ENCODE data around the gene RAD51B.

DNA sequence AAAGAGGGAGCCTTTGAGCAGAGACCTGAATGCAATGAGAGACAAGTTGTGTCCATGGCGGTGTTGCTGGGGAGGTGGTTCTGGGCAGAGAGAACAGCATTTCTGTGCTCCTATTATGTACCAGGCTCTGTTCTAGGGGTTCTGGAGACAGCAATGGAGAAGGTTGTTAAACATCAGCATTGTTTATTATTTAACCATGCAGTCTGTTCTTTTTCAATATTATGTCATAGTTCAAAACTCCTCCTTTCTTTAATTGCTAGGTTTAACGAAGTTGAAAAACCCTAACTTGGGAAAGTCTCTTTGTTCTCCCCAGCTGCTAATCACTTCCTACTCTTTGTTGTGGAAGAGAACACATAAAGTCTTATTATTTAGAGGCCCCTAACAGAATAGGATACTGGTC lies 279.3 kb downstream of the RAD51B start:
- TF ChIP-seq, protein P1, sequence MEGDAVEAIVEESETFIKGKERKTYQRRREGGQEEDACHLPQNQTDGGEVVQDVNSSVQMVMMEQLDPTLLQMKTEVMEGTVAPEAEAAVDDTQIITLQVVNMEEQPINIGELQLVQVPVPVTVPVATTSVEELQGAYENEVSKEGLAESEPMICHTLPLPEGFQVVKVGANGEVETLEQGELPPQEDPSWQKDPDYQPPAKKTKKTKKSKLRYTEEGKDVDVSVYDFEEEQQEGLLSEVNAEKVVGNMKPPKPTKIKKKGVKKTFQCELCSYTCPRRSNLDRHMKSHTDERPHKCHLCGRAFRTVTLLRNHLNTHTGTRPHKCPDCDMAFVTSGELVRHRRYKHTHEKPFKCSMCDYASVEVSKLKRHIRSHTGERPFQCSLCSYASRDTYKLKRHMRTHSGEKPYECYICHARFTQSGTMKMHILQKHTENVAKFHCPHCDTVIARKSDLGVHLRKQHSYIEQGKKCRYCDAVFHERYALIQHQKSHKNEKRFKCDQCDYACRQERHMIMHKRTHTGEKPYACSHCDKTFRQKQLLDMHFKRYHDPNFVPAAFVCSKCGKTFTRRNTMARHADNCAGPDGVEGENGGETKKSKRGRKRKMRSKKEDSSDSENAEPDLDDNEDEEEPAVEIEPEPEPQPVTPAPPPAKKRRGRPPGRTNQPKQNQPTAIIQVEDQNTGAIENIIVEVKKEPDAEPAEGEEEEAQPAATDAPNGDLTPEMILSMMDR (IDR thresholded peaks at IDR 0.05), result no peak
- TF ChIP-seq POLR2A (IDR thresholded peaks at IDR 0.05), result no peak
